Smooth muscle cell (in vitro differentiated cells): ENCODE measurements around the gene ANKS4B. TPM values are rescaled to one million over a fixed set of nuclear protein-coding genes. Genes with fewer than 3 reads are reported as not detected.
A peak's percentile ranks its signal among the peaks of the same experiment; 100 is the strongest.

ENCODE experiments used
- DNase-seq: peaks from one replicate; lab custom pipeline; 2025; ENCODE audit not compliant: unreplicated experiment; lab: John Stamatoyannopoulos, UW
- H2AFZ ChIP-seq: fragments of 200-600 bp; sonication (generic); 2 replicates; pipeline ENCODE4 v1.6.0; 2016; ENCODE audit warnings: antibody characterized with exemption, low read depth, mild to moderate bottlenecking
- H3F3A ChIP-seq: fragments of 200-600 bp; sonication (generic); 2 replicates; pipeline ENCODE4 v1.6.0; 2017; ENCODE audit warnings: antibody characterized with exemption, low read depth
- H3K27ac ChIP-seq: fragments of 200-600 bp; sonication (generic); 2 replicates; pipeline ENCODE4 v1.5.1; 2016; ENCODE audit warnings: low read depth, mild to moderate bottlenecking
- H3K27me3 ChIP-seq: fragments of 200-600 bp; sonication (generic); 2 replicates; pipeline ENCODE4 v1.6.1; 2016; ENCODE audit warnings: low read depth, mild to moderate bottlenecking
- H3K36me3 ChIP-seq: fragments of 200-600 bp; sonication (generic); 2 replicates; pipeline ENCODE4 v1.5.1; 2016; ENCODE audit warnings: low read depth
- H3K4me1 ChIP-seq: fragments of 200-600 bp; sonication (generic); 2 replicates; pipeline ENCODE4 v1.5.1; 2016; ENCODE audit warnings: low read depth
- H3K4me2 ChIP-seq: fragments of 200-600 bp; sonication (generic); 2 replicates; pipeline ENCODE4 v1.6.0; 2016; ENCODE audit warnings: mild to moderate bottlenecking
- H3K4me3 ChIP-seq: fragments of 200-600 bp; sonication (generic); 2 replicates; pipeline ENCODE4 v1.5.1; 2016; ENCODE audit warnings: mild to moderate bottlenecking
- H3K79me2 ChIP-seq: fragments of 200-600 bp; sonication (generic); 2 replicates; pipeline ENCODE4 v1.6.0; 2016; ENCODE audit warnings: low read depth, mild to moderate bottlenecking
- H3K9ac ChIP-seq: fragments of 200-600 bp; sonication (generic); 2 replicates; pipeline ENCODE4 v1.6.0; 2016; ENCODE audit warnings: low read depth
- H3K9me3 ChIP-seq: fragments of 200-600 bp; sonication (generic); replicated peaks from 2 replicates; pipeline ENCODE4 v1.5.1; 2016; ENCODE audit warnings: low read depth
- H4K20me1 ChIP-seq: fragments of 200-600 bp; sonication (generic); 2 replicates; pipeline ENCODE4 v1.6.0; 2016; ENCODE audit warnings: low read depth
- CTCF ChIP-seq: fragments of 200-600 bp; sonication (generic); IDR thresholded peaks from 2 replicates; pipeline ENCODE4 v1.5.1; 2017; ENCODE audit warnings: borderline replicate concordance, mild to moderate bottlenecking, antibody characterized with exemption; ENCODE audit not compliant: insufficient read depth, poor library complexity, severe bottlenecking
- WGBS: methylation state at CpG from one replicate; pipeline ENCODE4 v1.1.7; 2016; ENCODE audit warnings: low lambda C conversion rate; 5-methylcytosine and 5-hydroxymethylcytosine counted together
- polyA plus RNA-seq: library from polyadenylated mRNA; unstranded; fragments of >200 nt; fragmentation: Nextera tagmentation; extraction: Ambion mirVana; gene quantifications from 2 replicates; pipeline ENCODE4 v1.2.1, GENCODE V29; 2016
- total RNA-seq: library from RNA; depleted of rRNA; stranded (reverse); fragments of >200 nt; gene quantifications from 2 replicates; pipeline ENCODE4 v1.2.3, GENCODE V29; 2014

Gene ANKS4B
- total and polyA plus RNA-seq, 2 experiments from 2014 or later: not detected

GRCh38 chr16:21301168-21301894 is 67.8 kb downstream of the ANKS4B start:
- H3K4me1 ChIP-seq: no peaks in the 10 kb centered on the region
- H3F3A ChIP-seq: peaks cover 3% of the 10 kb centered on the region
- H3K27me3 ChIP-seq: peaks cover 11% of the 10 kb centered on the region
- under 1% methylated on average over 54 of the region's 60 CpGs for WGBS
- H3K9ac ChIP-seq: no peak overlapping the region
- peak overlapping the region; percentile 96 for H2AFZ ChIP-seq
- no peak for TF ChIP-seq CTCF
- no peak overlapping the region for H3K27ac ChIP-seq
- peak overlapping the region; percentile 71 for H3K4me3 ChIP-seq
- H3K4me2 ChIP-seq: peak overlapping the region; percentile 87
- H3K9me3 ChIP-seq: no peaks in the 10 kb centered on the region
- DNase-seq: peak; percentile 36
- no peaks in the 10 kb centered on the region for H4K20me1 ChIP-seq
- H3K79me2 ChIP-seq: no peaks in the 10 kb centered on the region
- no peaks in the 10 kb centered on the region for H3K36me3 ChIP-seq

- no peaks in the 10 kb centered on the region for H3K36me3 ChIP-seq
- DNase-seq: no peak
- no peaks in the 10 kb centered on the region for H3K4me1 ChIP-seq
- no peaks in the 10 kb centered on the region for H3K9me3 ChIP-seq
- no peaks in the 10 kb centered on the region for H3K79me2 ChIP-seq
- no peaks in the 10 kb centered on the region for H4K20me1 ChIP-seq
- H3K4me3 ChIP-seq: peak overlapping the region; percentile 71
- no peak for TF ChIP-seq CTCF
- H3K27ac ChIP-seq: no peak overlapping the region
- peak overlapping the region; percentile 96 for H2AFZ ChIP-seq
- WGBS: 17% methylated on average over 4 of the region's 17 CpGs
- peaks cover 3% of the 10 kb centered on the region for H3F3A ChIP-seq
- H3K4me2 ChIP-seq: peak overlapping the region; percentile 87
- no peak overlapping the region for H3K9ac ChIP-seq
- H3K27me3 ChIP-seq: peaks cover 11% of the 10 kb centered on the region
Observed at GRCh38 chr16:21301895-21302291, 68.4 kb downstream of the ANKS4B start.

GRCh38 chr16:21302454-21302853 is 69.0 kb downstream of the ANKS4B start:
- Histone ChIP-seq H3K9me3 (no peaks in the 10 kb centered on the region), H3K4me1 (no peaks in the 10 kb centered on the region), H3K36me3 (no peaks in the 10 kb centered on the region), H3K79me2 (no peaks in the 10 kb centered on the region), H3K27ac (peak overlapping the region; percentile 28), H3K4me3 (peak overlapping the region; percentile 71), H3K9ac (peak overlapping the region; percentile 31), H3K4me2 (peak overlapping the region; percentile 87), H4K20me1 (no peaks in the 10 kb centered on the region), H2AFZ (no peak overlapping the region), H3F3A (peaks cover 3% of the 10 kb centered on the region), H3K27me3 (peaks cover 11% of the 10 kb centered on the region)
- WGBS: 7% methylated on average over 3 of the region's 3 CpGs
- no peak for TF ChIP-seq CTCF
- DNase-seq: no peak
